ENCODE data around the gene DPCD.

GRCh38 chr10:101558204-101558603, 29.9 kb upstream of the DPCD start:
- TF ChIP-seq POLR2AphosphoS5 (IDR thresholded peaks at IDR 0.05) (no peak), CTCF (IDR thresholded peaks at IDR 0.05) (no peak)
